Caki2 (cell line): ENCODE results near the gene KAT2A. TPM values are rescaled to one million over a fixed set of nuclear protein-coding genes. Genes with fewer than 3 reads are reported as not detected.
A peak's percentile ranks its signal among the peaks of the same experiment; 100 is the strongest.
"Not testable (repeated sequence)": the region's sequence is repeated elsewhere in the genome, so short reads cannot be mapped to it uniquely, and the experiment has no call there.

Experiments used
- DNase-seq: peaks from one replicate; pipeline ENCODE4 v3.0.0-alpha.2; 2015; ENCODE audit warnings: low read depth
- in situ Hi-C: cut with HindIII; loops from 2 replicates; pipeline ENCODE4 v1.10.0; 2016; ENCODE audit warnings: low sequenced_read_pairs, low pct_unique_long_range_greater_than_20kb, mixed read lengths
- total RNA-seq: library from RNA; depleted of rRNA; stranded (reverse); fragments of >200 nt; shearing (Covaris generic); gene quantifications from 2 replicates; pipeline ENCODE4 v1.2.3, GENCODE V29; 2014; ENCODE audit warnings: low replicate concordance; rRNA removed

The KAT2A gene
- 24.6 and 33.7 TPM in 2 replicates for total RNA-seq

- in situ Hi-C loops, result no loop called here
- peak; percentile 52 for DNase-seq
These were observed at the start of gene KAT2A for GRCh38 chr17:42120770-42121769. Gene KAT2A (minus strand): TSS chr17:42121367. CDS start chr17:42121304, 63 bp downstream.

GRCh38 chr17:42169351-42169750 lies 48.2 kb upstream of the KAT2A start:
- in situ Hi-C loops, result no loop called here
- no peak for DNase-seq

- in situ Hi-C loops, result no loop called here
- DNase-seq, result no peak
These were observed 46.6 kb upstream of the KAT2A start for GRCh38 chr17:42167807-42168206.

GRCh38 chr17:42166196-42166763 lies 45.1 kb upstream of the KAT2A start:
- in situ Hi-C loops, result no loop called here
- no peak for DNase-seq

GRCh38 chr17:42165751-42166150 lies 44.6 kb upstream of the KAT2A start:
- DNase-seq, result no peak
- in situ Hi-C loops, result no loop called here

GRCh38 chr17:42163696-42164407 lies 42.7 kb upstream of the KAT2A start:
- in situ Hi-C loops, result no loop called here
- DNase-seq, result no peak

GRCh38 chr17:42163113-42163512 lies 41.9 kb upstream of the KAT2A start:
- in situ Hi-C loops, result no loop called here
- no peak for DNase-seq

GRCh38 chr17:42160531-42160910 lies 39.4 kb upstream of the KAT2A start:
- no peak for DNase-seq
- in situ Hi-C loops, result no loop called here

GRCh38 chr17:42159796-42160530 lies 38.8 kb upstream of the KAT2A start:
- DNase-seq, result no peak
- in situ Hi-C loops, result no loop called here

GRCh38 chr17:42155614-42156045 lies 34.5 kb upstream of the KAT2A start:
- no peak for DNase-seq
- in situ Hi-C loops, result no loop called here

GRCh38 chr17:42153919-42154742 lies 33.0 kb upstream of the KAT2A start:
- in situ Hi-C loops, result no loop called here
- DNase-seq, result peak; percentile 14

- in situ Hi-C loops, result no loop called here
These were observed 25.9 kb upstream of the KAT2A start for GRCh38 chr17:42146911-42147607.

GRCh38 chr17:42143138-42143537 lies 22.0 kb upstream of the KAT2A start:
- DNase-seq, in situ Hi-C loops: not testable (repeated sequence)

More at GRCh38 chr17:42146911-42147607, 25.9 kb upstream of the KAT2A start:
- no peak for DNase-seq

GRCh38 chr17:42142371-42142896 lies 21.3 kb upstream of the KAT2A start:
- no peak for DNase-seq
- in situ Hi-C loops, result no loop called here

GRCh38 chr17:42141382-42141781 lies 20.2 kb upstream of the KAT2A start:
- no peak for DNase-seq

GRCh38 chr17:42140690-42141089 lies 19.5 kb upstream of the KAT2A start:
- in situ Hi-C loops, result not testable (repeated sequence)

More at GRCh38 chr17:42141382-42141781, 20.2 kb upstream of the KAT2A start:
- in situ Hi-C loops, result no loop called here

More at GRCh38 chr17:42140690-42141089, 19.5 kb upstream of the KAT2A start:
- DNase-seq, result not testable (repeated sequence)
